Ascending aorta (tissue), 2 donors: ENCODE data around the gene NBPF12. TPM values are rescaled to one million over a fixed set of nuclear protein-coding genes. Genes with fewer than 3 reads are reported as not detected.
"Not testable (repeated sequence)": the region's sequence is repeated elsewhere in the genome, so short reads cannot be mapped to it uniquely, and the experiment has no call there.

ENCODE experiments used
- DNase-seq, 2 donors: peaks; one replicate each; pipeline ENCODE4 v3.0.0-alpha.2; 2019; ENCODE audit warnings: low spot score in 2 of 2
- H3K27ac ChIP-seq, 2 donors: fragments of 200-600 bp; sonication (generic); one replicate each; pipeline ENCODE4 v1.5.1; 2016 to 2017; ENCODE audit warnings: mild to moderate bottlenecking in 1 of 2
- H3K27me3 ChIP-seq: fragments of 200-600 bp; sonication (generic); one replicate; pipeline ENCODE4 v1.5.1; 2017
- H3K36me3 ChIP-seq, 2 donors: fragments of 200-600 bp; sonication (generic); one replicate each; pipeline ENCODE4 v1.5.1; 2016
- H3K4me1 ChIP-seq, 2 donors: fragments of 200-600 bp; sonication (generic); one replicate each; pipeline ENCODE4 v1.5.1; 2016 to 2017; ENCODE audit warnings: mild to moderate bottlenecking in 1 of 2
- H3K4me3 ChIP-seq, 2 donors: fragments of 200-600 bp; sonication (generic); one replicate each; pipeline ENCODE4 v1.5.1; 2016 to 2017; ENCODE audit warnings: mild to moderate bottlenecking in 1 of 2
- H3K9me3 ChIP-seq, 2 donors: fragments of 200-600 bp; sonication (generic); one replicate each; pipeline ENCODE4 v1.5.1; 2016
- CTCF ChIP-seq, 3 experiments: fragments of 200-600 bp in 2 of 3; fragments of 450-650 bp in 1 of 3; sonication (generic) in 2 of 3; IDR thresholded peaks; one replicate each; pipeline ENCODE4 v1.5.1; 2016 to 2019; ENCODE audit warnings: antibody characterized with exemption in 3 of 3, mild to moderate bottlenecking in 1 of 3, moderate library complexity in 1 of 3
- intact Hi-C: fragments of 100-400 bp; cut with DNase I; formaldehyde crosslinking; loops from one replicate; pipeline ENCODE4 v1.15.1; 2023
- total RNA-seq: library from RNA; depleted of rRNA; stranded (reverse); fragments of >200 nt; gene quantifications from one replicate; pipeline ENCODE4 v1.1.0, GENCODE V29; 2016

The NBPF12 gene
- total RNA-seq, 1 donor from 2014 or later, result 5.6 TPM

GRCh38 chr1:146938927-146939786, 1.0 kb downstream of the NBPF12 start:
- H3K4me3 ChIP-seq, result peak overlapping the region; percentile 56 to 74
- H3K27me3 ChIP-seq, H3K4me1 ChIP-seq, intact Hi-C loops, H3K36me3 ChIP-seq, H3K9me3 ChIP-seq, DNase-seq: not testable (repeated sequence)
- peak overlapping the region; percentile 76 to 78 for H3K27ac ChIP-seq

- intact Hi-C loops, H3K4me1 ChIP-seq, DNase-seq, H3K27ac ChIP-seq, H3K36me3 ChIP-seq, H3K27me3 ChIP-seq, H3K9me3 ChIP-seq: not testable (repeated sequence)
- peak overlapping the region in 1 of 2 donors; percentile 74 for H3K4me3 ChIP-seq
Measured at GRCh38 chr1:146940293-146940692, 2.2 kb downstream of the NBPF12 start.

GRCh38 chr1:146943342-146943886, 5.3 kb downstream of the NBPF12 start:
- H3K9me3 ChIP-seq, DNase-seq, H3K4me3 ChIP-seq, H3K4me1 ChIP-seq, H3K27ac ChIP-seq, H3K27me3 ChIP-seq, intact Hi-C loops, H3K36me3 ChIP-seq: not testable (repeated sequence)

- H3K27me3 ChIP-seq, H3K36me3 ChIP-seq, DNase-seq, H3K27ac ChIP-seq, H3K4me1 ChIP-seq, H3K4me3 ChIP-seq, intact Hi-C loops, H3K9me3 ChIP-seq: not testable (repeated sequence)
Measured at GRCh38 chr1:146948127-146948526, 10.0 kb downstream of the NBPF12 start.

GRCh38 chr1:146964340-146964739, 26.2 kb downstream of the NBPF12 start:
- H3K9me3 ChIP-seq, H3K4me1 ChIP-seq, DNase-seq, H3K36me3 ChIP-seq, H3K27ac ChIP-seq, H3K4me3 ChIP-seq, intact Hi-C loops, H3K27me3 ChIP-seq: not testable (repeated sequence)

- intact Hi-C loops, H3K4me1 ChIP-seq, H3K4me3 ChIP-seq, DNase-seq, H3K27ac ChIP-seq, H3K9me3 ChIP-seq, H3K27me3 ChIP-seq: not testable (repeated sequence)
- peak in 1 of 3 experiments; percentile 32 for TF ChIP-seq CTCF (IDR thresholded peaks at IDR 0.05)
- H3K36me3 ChIP-seq, result peaks cover 2 to 18% of the 10 kb centered on the region in 2 donors
Measured at GRCh38 chr1:146966351-146966750, 28.2 kb downstream of the NBPF12 start.

GRCh38 chr1:146970656-146971055, 32.5 kb downstream of the NBPF12 start:
- H3K9me3 ChIP-seq, H3K27ac ChIP-seq, H3K27me3 ChIP-seq, intact Hi-C loops, DNase-seq, H3K4me3 ChIP-seq, H3K4me1 ChIP-seq: not testable (repeated sequence)
- H3K36me3 ChIP-seq, result peaks cover 2 to 20% of the 10 kb centered on the region in 2 donors

GRCh38 chr1:146972681-146973080, 34.6 kb downstream of the NBPF12 start:
- DNase-seq, H3K27ac ChIP-seq, H3K4me3 ChIP-seq, intact Hi-C loops, H3K27me3 ChIP-seq, H3K9me3 ChIP-seq, H3K4me1 ChIP-seq: not testable (repeated sequence)
- peaks cover 2 to 17% of the 10 kb centered on the region in 2 donors for H3K36me3 ChIP-seq

- DNase-seq, H3K9me3 ChIP-seq, H3K4me3 ChIP-seq, H3K27ac ChIP-seq, H3K4me1 ChIP-seq, H3K27me3 ChIP-seq, intact Hi-C loops: not testable (repeated sequence)
- H3K36me3 ChIP-seq, result peaks cover 4 to 28% of the 10 kb centered on the region in 2 donors
Measured at GRCh38 chr1:146985855-146986254, 47.7 kb downstream of the NBPF12 start.

GRCh38 chr1:146986450-146986849, 48.3 kb downstream of the NBPF12 start:
- intact Hi-C loops, H3K27me3 ChIP-seq, H3K4me1 ChIP-seq, H3K9me3 ChIP-seq, H3K4me3 ChIP-seq, H3K27ac ChIP-seq, DNase-seq: not testable (repeated sequence)
- H3K36me3 ChIP-seq, result peaks cover 4 to 32% of the 10 kb centered on the region in 2 donors

GRCh38 chr1:146987502-146987901, 49.4 kb downstream of the NBPF12 start:
- DNase-seq, intact Hi-C loops, H3K27me3 ChIP-seq, H3K27ac ChIP-seq, H3K9me3 ChIP-seq, H3K4me3 ChIP-seq, H3K4me1 ChIP-seq: not testable (repeated sequence)
- H3K36me3 ChIP-seq, result peaks cover 4 to 33% of the 10 kb centered on the region in 2 donors

- DNase-seq, result peak in 1 of 2 donors; percentile 77
- H3K4me1 ChIP-seq, intact Hi-C loops, H3K4me3 ChIP-seq, H3K9me3 ChIP-seq, H3K27me3 ChIP-seq, H3K27ac ChIP-seq: not testable (repeated sequence)
- peaks cover 4 to 32% of the 10 kb centered on the region in 2 donors for H3K36me3 ChIP-seq
Measured at GRCh38 chr1:146989455-146989854, 51.3 kb downstream of the NBPF12 start.

- intact Hi-C loops, H3K27ac ChIP-seq, H3K4me1 ChIP-seq, H3K27me3 ChIP-seq, H3K9me3 ChIP-seq, H3K36me3 ChIP-seq, DNase-seq, H3K4me3 ChIP-seq: not testable (repeated sequence)
Measured at GRCh38 chr1:147008495-147008894, 70.4 kb downstream of the NBPF12 start.
